DMS153 (cell line): ENCODE measurements around the gene PROCA1.
A peak's percentile ranks its signal among the peaks of the same experiment; 100 is the strongest.
"Not testable (repeated sequence)": the region's sequence is repeated elsewhere in the genome, so short reads cannot be mapped to it uniquely, and the experiment has no call there.

Experiments used
- DNase-seq: peaks from one replicate; lab custom pipeline; 2025; lab: John Stamatoyannopoulos, UW

The PROCA1 gene

DNA sequence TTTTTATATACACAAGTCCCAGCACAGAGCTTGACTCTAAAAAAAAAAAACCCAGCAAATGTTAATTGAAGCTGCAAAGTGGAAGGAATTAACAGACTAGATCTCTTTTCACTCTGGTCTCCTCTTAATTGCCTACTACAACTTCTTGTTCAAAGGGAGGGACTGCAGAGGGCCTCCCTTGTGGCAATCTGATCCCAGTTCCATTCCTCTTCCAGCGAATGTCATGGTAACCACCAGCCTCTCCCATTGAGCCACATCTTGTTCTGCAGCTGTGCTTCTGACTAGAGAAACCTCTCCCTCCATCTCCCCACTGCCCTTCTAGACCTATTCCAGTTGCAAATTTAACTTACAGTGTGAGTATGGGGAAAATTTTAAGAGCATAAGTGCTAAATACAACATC is 43.8 kb downstream of the PROCA1 start:
- no peak for DNase-seq

DNA sequence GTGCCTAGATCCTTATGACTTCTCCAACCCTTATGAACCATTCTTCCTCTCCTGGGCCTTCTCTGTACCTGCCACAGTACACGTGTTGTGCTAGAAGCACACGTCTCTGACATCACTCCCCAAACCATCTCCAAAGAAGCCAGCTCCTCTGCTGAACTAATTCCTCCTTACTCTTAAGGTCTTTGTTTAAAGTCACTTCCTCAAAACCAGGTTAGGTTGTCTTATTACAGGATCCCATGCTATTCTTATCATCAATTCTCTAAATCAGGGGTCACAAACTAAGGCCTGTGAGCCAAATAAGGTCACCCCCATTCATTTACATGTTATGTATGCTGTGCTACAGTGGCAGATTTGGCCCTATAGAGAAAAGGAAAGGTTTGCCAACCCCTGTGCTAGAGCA is 45.7 kb downstream of the PROCA1 start:
- no peak for DNase-seq

DNA sequence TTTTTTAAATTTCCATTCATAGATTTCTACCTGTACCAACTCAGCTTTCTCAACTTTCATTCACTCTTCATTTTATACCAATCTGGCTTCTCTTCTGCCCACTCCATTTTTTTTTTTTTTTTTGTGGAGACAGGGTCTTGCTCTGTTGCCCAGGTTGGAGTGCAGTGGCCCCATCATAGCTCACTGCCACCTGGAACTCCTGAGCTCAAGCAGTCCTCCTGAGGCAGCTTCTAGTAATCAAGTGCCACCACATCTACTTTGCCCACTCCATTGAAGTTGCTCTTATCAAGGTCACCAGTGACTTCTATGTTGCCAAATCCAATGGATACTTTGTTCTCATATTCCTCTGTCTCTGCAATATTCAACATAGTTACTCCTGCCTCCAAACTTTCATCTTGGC is 48.0 kb downstream of the PROCA1 start:
- DNase-seq = no peak

DNA sequence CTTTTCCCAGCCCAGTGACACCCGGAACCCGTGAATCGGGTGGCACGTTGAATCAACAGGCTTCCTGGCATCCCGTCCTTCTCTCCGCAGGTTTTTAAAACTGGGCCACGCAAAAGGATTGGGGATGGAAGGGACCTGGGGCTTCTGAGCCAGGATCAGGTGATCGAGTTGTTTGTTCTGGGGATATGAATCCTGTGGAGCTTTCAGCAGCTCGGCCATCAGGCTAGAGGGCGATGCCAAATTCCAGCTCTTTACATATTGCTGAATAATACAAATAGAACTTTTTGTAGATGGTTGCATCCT is 49.2 kb downstream of the PROCA1 start:
- no peak for DNase-seq

DNA sequence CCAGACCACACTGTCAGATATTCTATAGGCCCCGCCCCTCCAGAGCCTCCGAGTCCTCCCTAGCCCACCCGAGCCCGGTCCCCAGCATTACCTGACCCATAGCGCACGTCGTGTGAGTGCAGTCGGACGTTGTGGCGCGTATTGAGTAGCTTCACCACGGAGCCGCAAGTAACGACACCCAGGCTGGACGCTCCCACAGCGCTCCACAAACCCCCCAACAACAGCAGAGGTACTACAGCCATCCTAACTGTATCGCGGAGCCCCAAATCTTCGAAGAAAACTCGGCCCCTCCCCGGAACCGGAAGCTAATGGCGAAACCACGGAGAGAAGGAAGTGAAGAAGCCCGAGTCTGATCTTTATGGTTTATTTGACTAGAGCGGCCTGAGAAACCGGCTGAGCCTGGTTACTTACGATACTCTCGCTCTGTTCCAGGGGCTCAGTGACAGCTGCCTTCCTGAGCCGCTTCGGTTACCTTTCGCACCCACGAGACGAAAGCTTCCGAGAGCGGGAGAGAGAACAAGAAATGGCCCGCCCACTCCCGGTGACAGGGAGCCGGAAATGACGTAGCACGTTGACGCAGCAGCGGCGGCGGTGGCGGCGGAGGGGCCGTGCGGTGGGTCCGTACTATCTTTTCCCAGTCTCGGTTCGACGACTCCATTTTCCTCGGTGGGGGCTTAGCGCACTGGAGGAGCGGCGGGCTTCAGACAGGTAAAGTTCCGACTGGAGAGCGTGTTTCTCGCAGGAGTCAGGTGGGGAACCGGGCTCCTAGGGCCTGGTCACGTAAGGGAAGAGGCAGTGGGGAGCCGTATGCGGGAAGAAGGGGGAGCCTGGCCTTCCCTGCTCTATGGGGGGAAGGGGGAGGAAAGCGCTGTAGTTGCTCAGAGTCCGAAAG is 49.8 kb downstream of the PROCA1 start, which contains the start of the genes SDF2 and SUPT6H:
TSS of gene SDF2 (minus strand) at position 272 of the 892 bp plus-strand sequence. CDS start at position 242, 30 bp downstream.
TSS of gene SUPT6H (plus strand) at position 571 of the 892 bp plus-strand sequence. CDS start 11,197 bp downstream, outside the sequence.
- DNase-seq = peak; percentile 70

GRCh38 chr17:28659497-28659881 is 52.2 kb downstream of the PROCA1 start:
- not testable (repeated sequence) for DNase-seq

- not testable (repeated sequence) for DNase-seq
These were observed 52.8 kb downstream of the PROCA1 start for GRCh38 chr17:28658766-28659496.

DNA sequence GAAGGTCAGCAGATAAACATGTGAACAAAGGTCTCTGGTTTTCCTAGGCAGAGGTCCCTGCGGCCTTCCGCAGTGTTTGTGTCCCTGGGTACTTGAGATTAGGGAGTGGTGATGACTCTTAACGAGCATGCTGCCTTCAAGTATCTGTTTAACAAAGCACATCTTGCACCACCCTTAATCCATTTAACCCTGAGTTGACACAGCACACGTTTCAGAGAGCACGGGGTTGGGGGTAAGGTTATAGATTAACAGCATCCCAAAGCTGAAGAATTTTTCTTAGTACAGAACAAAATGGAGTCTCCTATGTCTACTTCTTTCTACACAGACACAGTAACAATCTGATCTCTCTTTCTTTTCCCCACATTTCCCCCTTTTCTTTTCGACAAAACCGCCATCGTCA is 53.3 kb downstream of the PROCA1 start:
- DNase-seq = not testable (repeated sequence)

GRCh38 chr17:28657756-28658155 is 53.9 kb downstream of the PROCA1 start:
- no peak for DNase-seq

DNA sequence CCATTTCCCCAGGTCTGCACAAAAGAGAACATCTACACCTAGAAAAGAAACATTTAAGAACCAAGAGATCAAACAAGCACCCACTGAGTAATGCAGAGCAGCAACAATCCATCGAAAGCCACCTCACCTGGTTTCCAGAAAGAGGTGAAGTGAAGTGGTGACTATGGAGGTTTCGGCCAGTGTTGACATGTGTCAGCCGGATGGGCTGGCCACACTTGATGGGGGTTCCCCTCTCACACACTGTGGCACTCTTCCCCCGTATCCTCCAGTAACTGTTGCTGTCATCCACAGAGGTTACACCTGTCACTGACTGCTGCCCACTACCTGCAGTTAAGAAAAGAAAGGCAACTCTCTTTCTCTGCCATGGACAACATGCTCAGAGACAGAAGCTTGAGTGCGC is 56.5 kb downstream of the PROCA1 start:
- no peak for DNase-seq
